Stimulated activated CD8-positive, alpha-beta memory T cell treated with anti-CD3 and anti-CD28 coated beads, Interleukin-15, amount 100 ng/mL, for 48 hours (primary cell): ENCODE results near the gene JAZF1.
A peak's percentile ranks its signal among the peaks of the same experiment; 100 is the strongest.

Experiments
- DNase-seq, 2 donors: peaks; one replicate each; pipeline ENCODE4 v3.0.0-alpha.2; 2020; ENCODE audit warnings: low read depth in 2 of 2

Gene JAZF1

DNA sequence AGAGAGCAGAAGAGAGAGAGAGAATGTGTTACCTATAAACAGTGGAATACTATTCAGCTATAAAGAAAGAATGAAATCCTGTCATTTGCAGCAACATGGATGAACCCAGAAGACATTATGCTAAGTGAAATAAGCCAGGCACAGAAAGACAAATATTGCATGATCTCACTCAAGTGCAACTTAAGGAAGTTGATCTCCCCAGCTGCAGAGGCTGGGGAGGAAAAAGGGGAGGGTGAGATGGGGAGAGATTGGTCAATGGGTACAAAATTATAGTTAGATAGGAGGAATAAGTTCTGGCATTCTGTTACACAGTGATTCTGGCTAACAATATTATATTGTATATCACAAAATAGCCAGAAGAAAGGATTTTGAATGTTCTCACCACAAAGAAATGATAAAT, 11.2 kb upstream of the JAZF1 start:
- DNase-seq, result no peak

DNA sequence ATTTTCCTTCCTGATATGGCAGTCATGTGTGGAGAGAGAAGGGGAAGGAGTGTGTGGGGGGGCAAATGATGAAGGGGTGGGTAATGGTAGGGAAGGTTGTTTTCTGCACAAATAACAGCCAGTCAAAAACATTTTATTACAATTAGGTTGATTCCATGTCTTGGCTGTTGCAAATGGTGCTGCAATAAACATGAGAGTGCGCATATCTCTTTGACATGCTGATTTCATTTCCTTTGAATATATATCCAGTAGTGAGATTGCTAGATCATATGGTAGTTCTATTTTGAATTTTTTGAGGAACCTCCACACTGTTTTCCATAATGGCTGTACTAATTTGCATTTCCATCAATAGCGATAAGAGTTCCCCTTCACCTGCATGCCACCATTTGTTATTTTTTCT, 10.6 kb upstream of the JAZF1 start:
- no peak for DNase-seq

- no peak for DNase-seq
Measured at GRCh38 chr7:28190077-28190710, 9.6 kb upstream of the JAZF1 start.

DNA sequence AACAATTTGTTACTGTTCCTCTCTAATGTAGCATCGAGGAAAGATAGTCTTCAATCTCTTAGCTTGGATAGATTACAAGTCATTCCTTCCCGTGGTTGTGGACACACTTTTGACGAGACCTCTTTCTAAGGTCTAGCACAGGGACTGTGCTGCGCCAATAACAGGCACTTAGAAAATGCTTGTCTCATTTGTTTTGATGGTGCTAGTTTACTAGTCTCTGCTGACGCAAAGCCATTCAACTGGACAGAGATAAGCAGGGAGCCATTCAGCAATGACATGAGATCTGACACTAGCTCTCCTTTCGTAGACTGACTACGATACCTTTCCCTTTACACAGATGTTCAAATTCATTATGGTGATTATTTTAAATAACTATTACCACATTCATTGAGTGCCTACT, 6.4 kb upstream of the JAZF1 start:
- no peak for DNase-seq

DNA sequence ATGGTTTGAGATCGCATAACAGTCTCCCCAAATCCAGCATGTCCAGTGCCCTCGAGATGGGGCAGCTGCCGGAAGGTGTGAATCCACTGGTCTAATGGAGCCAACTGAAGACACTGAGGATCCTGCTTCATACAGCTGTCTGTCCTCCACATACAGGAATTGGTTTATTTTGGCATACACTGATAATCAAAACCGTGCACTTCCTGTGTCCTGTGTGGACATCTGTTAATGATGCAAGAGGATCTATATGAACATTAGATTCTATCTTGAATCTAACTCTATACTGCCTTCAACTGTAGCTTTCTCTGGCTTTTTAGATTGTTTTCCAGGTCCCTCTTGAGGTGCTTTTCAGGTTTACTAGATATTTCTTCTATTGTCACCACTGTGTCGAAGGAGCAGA, 3.0 kb upstream of the JAZF1 start:
- no peak for DNase-seq

DNA sequence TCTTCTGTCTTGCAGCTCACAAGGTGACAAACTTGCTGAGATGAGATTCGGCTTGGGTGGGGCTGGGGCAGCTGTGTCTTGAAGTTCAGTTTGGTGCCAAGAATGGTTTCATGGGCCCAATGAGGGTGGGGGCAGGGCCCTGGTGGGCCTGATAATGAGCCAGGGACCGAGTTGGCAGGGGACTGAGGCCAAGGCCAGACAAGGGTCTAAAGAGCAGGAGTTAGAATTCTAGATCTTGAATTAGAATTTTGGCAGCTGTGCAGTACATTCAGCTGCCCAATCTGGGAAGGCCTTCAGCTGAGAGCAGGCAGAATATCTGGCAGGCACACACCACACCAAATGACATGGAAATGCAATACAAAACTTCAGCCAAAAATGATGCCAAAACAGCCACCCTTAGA, 1.5 kb upstream of the JAZF1 start:
- DNase-seq, result no peak

GRCh38 chr7:28181416-28181815, 821 bp upstream of the JAZF1 start:
- DNase-seq, result no peak

GRCh38 chr7:28180031-28180363, 598 bp downstream of the JAZF1 start:
- DNase-seq, result no peak

DNA sequence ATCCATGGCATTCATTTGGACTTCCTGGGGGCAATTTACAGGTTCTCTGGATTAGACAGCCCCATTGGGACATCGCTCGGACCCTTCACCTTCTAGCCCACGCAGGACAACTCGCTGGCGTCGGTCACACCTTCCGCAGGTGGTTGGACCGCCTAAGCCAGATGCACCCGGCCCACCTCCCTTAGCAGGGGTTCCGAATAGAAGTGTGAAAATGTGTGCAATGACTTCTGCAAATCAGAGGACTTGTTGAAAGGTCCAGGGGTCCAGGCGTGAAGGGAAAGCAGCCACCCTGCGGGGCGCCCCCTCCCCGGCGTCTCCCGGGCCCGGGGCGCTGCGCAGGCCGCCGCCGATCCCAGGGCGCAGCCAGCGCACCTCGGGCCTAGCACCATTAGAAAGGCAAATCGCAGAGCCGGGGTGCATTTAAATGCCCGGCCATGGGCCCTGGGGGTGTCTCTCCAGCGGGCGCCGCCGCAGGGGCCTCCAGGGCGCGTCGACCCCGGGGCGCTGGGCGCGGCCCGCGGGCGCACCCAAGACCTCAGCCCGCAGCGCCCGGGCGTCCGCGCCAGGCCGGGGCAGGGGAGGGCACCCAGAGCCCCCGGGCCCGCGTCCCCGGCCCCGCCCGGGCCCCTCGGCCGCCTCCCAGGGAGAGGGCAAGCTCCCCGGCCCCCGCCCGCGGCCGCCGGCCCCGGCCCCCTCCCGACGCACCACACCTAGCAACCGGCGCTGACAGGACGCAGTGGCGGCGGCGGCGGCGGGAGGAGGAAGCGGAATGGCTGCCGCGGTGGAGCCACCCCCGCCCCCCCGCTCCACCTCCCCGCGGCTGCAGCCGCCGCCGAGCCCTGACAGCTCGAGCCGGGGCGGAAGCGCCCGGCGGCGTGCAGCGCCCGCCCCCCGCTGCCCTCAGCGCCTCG, 1.2 kb downstream of the JAZF1 start:
- peak; percentile 43 to 55 for DNase-seq

- DNase-seq, result no peak
Measured at GRCh38 chr7:28178599-28178998, 2.0 kb downstream of the JAZF1 start.

- DNase-seq, result no peak
Measured at GRCh38 chr7:28177836-28178235, 2.8 kb downstream of the JAZF1 start.

DNA sequence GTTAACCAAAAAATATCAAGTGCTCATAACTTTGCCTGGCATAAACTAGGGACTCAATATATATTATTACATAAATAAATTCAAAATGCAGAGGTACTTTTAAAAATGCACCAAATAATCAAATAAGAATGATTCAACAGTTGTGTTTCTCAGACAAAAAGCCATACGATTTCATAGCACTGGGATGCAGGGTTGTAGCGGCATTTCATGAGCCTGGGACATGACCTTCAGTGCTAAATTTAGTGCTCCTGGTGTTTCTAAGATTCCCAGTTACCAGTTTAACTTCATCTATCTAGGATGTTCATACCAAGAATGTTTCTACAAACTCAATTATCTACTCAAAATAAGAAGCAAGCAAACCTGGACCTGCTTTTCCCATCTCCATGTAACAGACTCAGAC, 4.0 kb downstream of the JAZF1 start:
- DNase-seq, result no peak

GRCh38 chr7:28176174-28176573, 4.4 kb downstream of the JAZF1 start:
- DNase-seq, result no peak

DNA sequence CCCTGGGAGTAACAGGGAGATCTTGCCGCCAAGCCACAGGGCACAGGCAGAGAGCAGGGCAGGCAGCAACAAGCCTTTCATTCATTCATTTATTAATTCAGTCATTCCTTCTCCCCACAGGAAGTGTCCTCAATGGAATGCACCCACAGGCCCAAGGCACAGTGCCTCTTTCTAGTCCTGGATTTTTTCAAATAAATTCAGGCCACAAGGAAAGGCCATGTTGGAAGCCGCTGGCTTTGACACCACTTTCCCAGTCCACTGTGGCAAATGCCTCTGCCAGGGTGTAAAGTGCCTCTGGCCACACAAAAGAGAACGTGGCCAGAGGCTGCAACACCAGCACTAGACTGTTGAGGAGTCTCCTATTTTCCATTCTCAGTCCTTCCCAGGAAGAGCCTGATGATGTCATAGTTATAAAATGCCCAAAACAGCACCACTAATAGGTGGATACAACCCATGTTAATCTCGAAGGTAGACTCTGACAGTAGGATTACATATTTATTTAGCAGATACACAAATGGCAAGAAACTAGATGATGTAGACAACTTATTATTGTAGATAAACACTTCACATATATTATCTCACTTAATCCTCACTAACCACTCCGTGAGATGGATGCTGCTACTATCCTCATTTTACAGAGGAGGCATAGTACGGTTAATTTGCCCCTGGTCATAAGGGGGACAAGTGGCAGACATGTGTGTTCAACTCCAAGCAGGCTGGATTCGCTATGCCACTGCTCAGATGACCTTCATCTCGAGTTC, 5.5 kb downstream of the JAZF1 start:
- no peak for DNase-seq

DNA sequence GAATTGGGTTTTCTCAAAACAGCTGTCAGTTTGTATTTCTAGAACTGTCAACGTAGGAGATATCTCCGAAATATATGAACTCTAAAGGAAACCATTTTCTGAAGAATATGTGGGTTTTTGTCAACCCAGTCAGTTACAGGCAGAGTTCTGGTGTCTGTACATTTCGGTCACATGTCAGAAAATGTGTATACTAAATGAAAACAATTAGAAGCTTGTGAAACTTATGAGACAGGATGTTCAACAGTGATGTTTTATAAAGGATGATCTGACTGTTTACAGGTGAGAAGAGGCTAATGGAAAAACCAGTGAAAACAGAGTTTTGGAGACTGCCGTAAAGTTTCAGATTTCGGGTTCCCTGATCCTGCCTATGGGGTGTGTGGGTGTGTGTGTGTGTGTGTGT, 6.2 kb downstream of the JAZF1 start:
- no peak for DNase-seq

DNA sequence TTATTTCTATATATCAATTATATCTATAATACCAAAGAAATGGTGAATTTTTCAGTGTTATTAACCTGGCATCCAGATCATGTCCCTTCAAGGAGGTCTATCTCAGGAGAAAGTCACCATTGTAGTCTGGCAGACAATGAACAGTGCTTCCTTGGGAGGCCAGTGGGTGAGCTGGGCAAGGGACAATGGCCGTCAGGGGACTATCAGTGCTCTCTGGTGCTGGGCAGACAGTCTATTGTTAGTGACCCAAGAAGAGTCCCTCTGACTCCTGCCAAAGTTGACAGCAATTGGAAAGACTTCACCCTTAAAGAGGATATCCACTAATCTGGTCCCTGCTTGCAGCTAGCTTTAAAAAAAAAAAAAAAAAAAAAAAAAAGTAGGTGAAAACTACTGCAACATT, 7.1 kb downstream of the JAZF1 start:
- DNase-seq, result no peak

GRCh38 chr7:28172958-28173357, 7.6 kb downstream of the JAZF1 start:
- no peak for DNase-seq

DNA sequence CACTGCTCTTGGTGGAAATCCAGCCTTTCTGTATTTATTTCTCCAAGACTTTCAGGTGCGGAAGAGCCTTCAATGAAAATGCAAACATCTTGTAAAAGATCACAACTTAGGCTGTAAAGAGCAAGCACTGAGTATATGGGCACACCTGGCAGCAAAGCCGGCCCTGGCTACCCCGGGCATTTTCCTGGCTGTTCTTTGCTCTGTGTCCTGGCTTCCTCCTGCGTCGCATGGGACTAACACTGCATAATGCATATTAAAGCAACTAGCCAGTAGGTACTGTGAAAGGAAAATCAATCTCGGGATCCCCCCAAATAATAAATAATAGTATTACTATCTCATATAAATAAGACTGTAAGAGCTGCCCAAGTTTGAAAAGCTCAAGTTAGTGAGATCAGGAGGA, 9.9 kb downstream of the JAZF1 start:
- DNase-seq, result no peak

DNA sequence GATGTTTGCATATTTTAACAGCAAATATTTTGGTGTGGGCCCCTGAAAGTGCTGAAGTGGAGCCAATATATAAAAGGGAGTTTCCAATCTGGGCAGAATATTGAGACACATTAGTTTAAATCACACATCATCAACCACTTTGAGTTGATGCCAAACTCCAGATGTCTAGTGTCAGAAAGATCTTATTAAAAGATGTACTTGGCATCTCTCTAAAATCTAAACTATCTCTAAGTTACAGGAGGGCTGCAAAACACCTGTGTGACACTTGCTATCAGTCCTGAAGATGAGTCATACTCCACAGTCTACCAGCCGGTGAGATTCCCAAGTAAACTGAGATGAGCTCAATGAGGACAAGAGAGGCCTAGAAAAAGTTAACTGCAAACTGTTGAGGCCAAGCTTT, 11.4 kb downstream of the JAZF1 start:
- DNase-seq, result no peak

- DNase-seq, result no peak
Measured at GRCh38 chr7:28168393-28169158, 12.0 kb downstream of the JAZF1 start.

GRCh38 chr7:28166982-28167715, 13.4 kb downstream of the JAZF1 start:
- no peak for DNase-seq
